Measurements from ENCODE around the gene AP2M1. TPM values are rescaled to one million over a fixed set of nuclear protein-coding genes. Genes with fewer than 3 reads are reported as not detected.

Gene AP2M1
- total and polyA plus RNA-seq, 10 of the 15 experiments (the other 5 are each of a cell fraction or from before 2014, with no cell fraction given), result 65.6 to 356 (median 161) TPM

- TF ChIP-seq EGR1 (IDR thresholded peaks at IDR 0.05; ENCODE audit: borderline replicate concordance in 1 of 2, low read depth in 2 of 2, low read length in 2 of 2) (no peak), TCF3 (IDR thresholded peaks at IDR 0.05; ENCODE audit: borderline replicate concordance, insufficient read depth, low read depth, low read length) (no peak), RELB (IDR thresholded peaks at IDR 0.05; ENCODE audit: low read depth) (no peak), SKIL (IDR thresholded peaks at IDR 0.05; ENCODE audit: low read depth, poor library complexity, severe bottlenecking) (no peak), POU2F2 (IDR thresholded peaks at IDR 0.05; ENCODE audit: borderline replicate concordance, low read depth, low read length) (0 out of 3 replicates have a peak, but pooled peaks have one; percentile 16), PRDM15 (CRISPR knock-in tag; IDR thresholded peaks at IDR 0.05) (no peak), TARDBP (IDR thresholded peaks at IDR 0.05; ENCODE audit: borderline replicate concordance) (peak; percentile 48; the same call in 1 of the 2 replicates), GATAD2B (conservative IDR thresholded peaks at IDR 0.05; ENCODE audit: low read depth) (no peak; the same call in 1 of the 2 replicates), ZNF622 (IDR thresholded peaks at IDR 0.05) (no peak), SIX5 (IDR thresholded peaks at IDR 0.05; ENCODE audit: low read depth, low read length, severe bottlenecking) (peak; percentile 78), SPI1 (IDR thresholded peaks at IDR 0.05; ENCODE audit: borderline replicate concordance, insufficient read depth, low read depth, low read length) (0 out of 2 replicates have a peak, but pooled peaks have one; percentile 13), TAF1 (IDR thresholded peaks at IDR 0.05; ENCODE audit: borderline replicate concordance, low read depth, low read length) (no peak), TBL1XR1 (IDR thresholded peaks at IDR 0.05; ENCODE audit: low read depth, low read length) (no peak), SMAD5 (IDR thresholded peaks at IDR 0.05; ENCODE audit: low read depth) (no peak), NFXL1 (IDR thresholded peaks at IDR 0.05; ENCODE audit: borderline replicate concordance) (no peak), NR2C1 (IDR thresholded peaks at IDR 0.05) (no peak), JUNB (IDR thresholded peaks at IDR 0.05) (no peak), ZNF687 (IDR thresholded peaks at IDR 0.05) (no peak; the same call in 1 of the 2 replicates)
Measured at GRCh38 chr3:184185461-184186183, 11.0 kb downstream of the AP2M1 start (continued).

Data from GM12878 (cell line).